LNCaP clone FGC (cell line): ENCODE data around the gene AOC3.
"Not testable (repeated sequence)": the region's sequence is repeated elsewhere in the genome, so short reads cannot be mapped to it uniquely, and the experiment has no call there.

Experiments used
- DNase-seq: peaks from one replicate; pipeline ENCODE4 v3.0.0-alpha.2; 2011; ENCODE audit warnings: low read depth
- H3K4me3 ChIP-seq: 2 replicates; pipeline ENCODE4 v1.5.1; 2011; ENCODE audit warnings: mild to moderate bottlenecking, low read depth, low read length, control low read depth
- TF ChIP-seq, protein P1 (sequence below): IDR thresholded peaks from 2 replicates; pipeline ENCODE4 v1.5.1; 2012; ENCODE audit warnings: mild to moderate bottlenecking; ENCODE audit not compliant: control insufficient read depth, insufficient read depth; ENCODE audit errors: extremely low read depth

AOC3 gene

GRCh38 chr17:42868338-42868737 lies 17.3 kb downstream of the AOC3 start:
- no peak overlapping the region for H3K4me3 ChIP-seq
- TF ChIP-seq, protein P1, sequence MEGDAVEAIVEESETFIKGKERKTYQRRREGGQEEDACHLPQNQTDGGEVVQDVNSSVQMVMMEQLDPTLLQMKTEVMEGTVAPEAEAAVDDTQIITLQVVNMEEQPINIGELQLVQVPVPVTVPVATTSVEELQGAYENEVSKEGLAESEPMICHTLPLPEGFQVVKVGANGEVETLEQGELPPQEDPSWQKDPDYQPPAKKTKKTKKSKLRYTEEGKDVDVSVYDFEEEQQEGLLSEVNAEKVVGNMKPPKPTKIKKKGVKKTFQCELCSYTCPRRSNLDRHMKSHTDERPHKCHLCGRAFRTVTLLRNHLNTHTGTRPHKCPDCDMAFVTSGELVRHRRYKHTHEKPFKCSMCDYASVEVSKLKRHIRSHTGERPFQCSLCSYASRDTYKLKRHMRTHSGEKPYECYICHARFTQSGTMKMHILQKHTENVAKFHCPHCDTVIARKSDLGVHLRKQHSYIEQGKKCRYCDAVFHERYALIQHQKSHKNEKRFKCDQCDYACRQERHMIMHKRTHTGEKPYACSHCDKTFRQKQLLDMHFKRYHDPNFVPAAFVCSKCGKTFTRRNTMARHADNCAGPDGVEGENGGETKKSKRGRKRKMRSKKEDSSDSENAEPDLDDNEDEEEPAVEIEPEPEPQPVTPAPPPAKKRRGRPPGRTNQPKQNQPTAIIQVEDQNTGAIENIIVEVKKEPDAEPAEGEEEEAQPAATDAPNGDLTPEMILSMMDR, result no peak
- no peak for DNase-seq

DNA sequence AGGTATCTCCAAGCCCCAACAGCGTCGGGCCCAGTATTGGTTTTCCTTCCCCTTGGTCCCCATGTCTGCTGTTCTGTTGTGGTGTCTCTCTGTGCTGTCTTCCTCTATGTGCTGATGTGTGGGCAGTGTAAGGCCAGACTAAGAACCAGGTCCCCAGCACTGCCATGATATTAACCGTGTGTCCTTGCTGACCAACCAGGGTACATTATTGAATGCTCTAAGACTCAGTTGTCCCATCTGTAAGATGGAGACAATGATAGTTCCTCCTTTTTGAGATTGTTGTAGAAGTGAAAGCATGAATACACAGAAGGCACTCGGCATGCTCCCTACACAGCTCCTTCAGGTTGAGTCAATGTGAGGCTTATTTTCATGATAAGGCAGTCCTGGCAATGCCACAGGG lies 20.6 kb downstream of the AOC3 start:
- H3K4me3 ChIP-seq, result no peak overlapping the region
- TF ChIP-seq, protein P1, result no peak

GRCh38 chr17:42872251-42872965 lies 21.4 kb downstream of the AOC3 start:
- no peak for DNase-seq
- no peak overlapping the region for H3K4me3 ChIP-seq
- TF ChIP-seq, protein P1, result no peak

More for the DNA sequence above, 20.6 kb downstream of the AOC3 start:
- DNase-seq, result no peak

GRCh38 chr17:42873315-42873714 lies 22.3 kb downstream of the AOC3 start:
- no peak for DNase-seq
- no peak overlapping the region for H3K4me3 ChIP-seq
- TF ChIP-seq, protein P1, result no peak

- not testable (repeated sequence) for DNase-seq
These were observed 23.1 kb downstream of the AOC3 start for GRCh38 chr17:42873932-42874695.

DNA sequence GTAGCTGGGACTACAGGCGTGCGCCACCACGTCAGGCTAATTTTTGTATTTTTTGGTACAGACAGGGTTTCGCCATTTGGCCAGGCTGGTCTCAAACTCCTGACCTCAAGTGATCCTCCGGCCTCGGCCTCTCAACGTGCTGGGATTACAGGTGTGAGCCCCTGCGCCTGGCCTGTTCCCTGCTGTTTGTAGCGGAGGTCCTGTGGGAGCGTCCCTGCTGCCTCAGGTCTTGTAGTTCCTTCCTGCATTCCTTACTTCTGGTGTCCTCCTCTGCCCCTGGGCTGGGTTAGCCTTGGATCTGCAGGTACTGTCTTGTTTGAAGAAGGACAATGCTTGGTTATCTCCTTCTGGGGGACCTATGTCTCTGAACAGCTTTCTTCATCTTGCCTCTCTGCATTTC lies 26.0 kb downstream of the AOC3 start:
- no peak overlapping the region for H3K4me3 ChIP-seq
- TF ChIP-seq, protein P1, result no peak
- no peak for DNase-seq

More at GRCh38 chr17:42873932-42874695, 23.1 kb downstream of the AOC3 start:
- H3K4me3 ChIP-seq, result not testable (repeated sequence)

GRCh38 chr17:42878123-42878880 lies 27.3 kb downstream of the AOC3 start:
- no peak overlapping the region for H3K4me3 ChIP-seq
- TF ChIP-seq, protein P1, result no peak
- DNase-seq, result peak; percentile 10
